Stimulated activated CD8-positive, alpha-beta memory T cell treated with anti-CD3 and anti-CD28 coated beads, Interleukin-2, amount 100 ng/mL, for 1 hour (primary cell): ENCODE measurements around the gene ITGBL1.

Source experiments
- DNase-seq, 2 donors: peaks; one replicate each; pipeline ENCODE4 v3.0.0-alpha.2; 2020; ENCODE audit warnings: low read depth in 2 of 2

The ITGBL1 gene

DNA sequence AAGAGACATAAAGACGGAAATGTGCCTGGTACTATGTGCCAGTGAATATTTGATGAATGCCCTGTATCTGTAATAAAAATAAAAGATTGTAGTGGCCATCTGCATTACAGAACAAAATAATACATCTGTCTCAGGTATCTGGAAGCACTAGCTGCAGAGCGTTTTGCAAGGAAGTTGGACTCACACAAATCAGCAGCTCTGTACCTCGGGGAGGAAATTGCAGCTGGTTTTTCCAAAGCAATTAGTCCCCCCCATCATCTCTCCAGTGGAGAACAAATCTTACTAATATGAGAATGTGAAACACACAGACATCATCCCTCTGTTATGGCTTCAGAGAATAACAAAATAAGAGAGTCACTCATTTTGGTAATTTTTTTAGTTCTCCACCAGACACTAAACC lies 245.3 kb downstream of the ITGBL1 start:
- no peak for DNase-seq

DNA sequence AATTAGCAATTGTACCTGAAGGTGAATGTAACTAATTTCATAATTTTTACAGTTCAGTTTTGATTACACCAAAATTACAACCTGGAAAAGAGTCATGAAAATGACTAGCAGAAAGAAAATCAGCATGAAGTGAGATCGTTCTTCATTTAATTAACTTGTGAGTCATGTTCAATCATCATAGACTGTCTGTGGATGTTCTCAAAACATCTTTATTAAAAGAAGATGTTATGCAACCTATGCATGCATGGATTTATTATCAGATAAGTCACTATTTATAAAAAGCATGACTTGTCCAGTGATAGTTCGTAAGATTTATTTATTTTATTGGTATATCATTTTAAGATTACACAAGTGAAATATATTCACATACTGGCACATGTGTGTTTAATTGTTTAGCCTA lies 245.9 kb downstream of the ITGBL1 start:
- no peak for DNase-seq

DNA sequence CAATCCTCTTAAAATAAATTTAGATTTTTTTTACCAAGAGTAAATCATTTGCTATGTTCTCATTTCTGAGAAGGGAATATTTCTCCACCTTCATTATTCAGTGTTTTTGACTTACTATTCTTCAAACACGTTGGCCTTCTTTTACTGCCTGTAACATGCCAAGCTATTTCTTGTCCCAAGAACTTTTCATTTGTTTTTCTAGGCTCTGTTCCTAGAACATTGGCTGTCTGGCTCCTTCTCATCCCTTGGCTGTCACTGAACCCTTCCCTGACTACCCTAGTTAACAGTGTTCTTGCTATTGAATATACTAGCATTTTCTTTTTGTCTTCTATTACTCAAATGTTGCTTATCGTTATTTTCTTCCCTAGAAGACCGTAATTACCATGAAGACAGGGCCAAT lies 248.1 kb downstream of the ITGBL1 start:
- no peak for DNase-seq

DNA sequence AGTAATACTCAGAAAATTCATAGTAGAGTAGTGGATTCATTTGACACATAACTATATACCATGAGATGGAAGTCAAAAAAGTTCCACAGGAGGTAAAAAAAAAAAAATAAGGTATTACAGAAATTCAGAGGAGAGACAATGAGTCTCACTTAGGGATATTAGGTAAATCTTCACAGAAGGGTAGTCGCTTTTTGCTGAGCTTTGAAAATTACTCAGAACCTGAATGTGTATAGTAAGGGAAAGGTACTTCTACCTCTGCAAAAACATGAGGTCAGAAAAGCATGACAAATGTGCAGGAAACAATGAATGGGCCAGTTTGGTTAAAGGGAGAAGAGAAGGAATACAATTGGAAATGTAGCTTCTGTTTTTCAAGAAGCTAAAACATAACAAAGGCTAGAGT lies 250.6 kb downstream of the ITGBL1 start:
- no peak for DNase-seq

DNA sequence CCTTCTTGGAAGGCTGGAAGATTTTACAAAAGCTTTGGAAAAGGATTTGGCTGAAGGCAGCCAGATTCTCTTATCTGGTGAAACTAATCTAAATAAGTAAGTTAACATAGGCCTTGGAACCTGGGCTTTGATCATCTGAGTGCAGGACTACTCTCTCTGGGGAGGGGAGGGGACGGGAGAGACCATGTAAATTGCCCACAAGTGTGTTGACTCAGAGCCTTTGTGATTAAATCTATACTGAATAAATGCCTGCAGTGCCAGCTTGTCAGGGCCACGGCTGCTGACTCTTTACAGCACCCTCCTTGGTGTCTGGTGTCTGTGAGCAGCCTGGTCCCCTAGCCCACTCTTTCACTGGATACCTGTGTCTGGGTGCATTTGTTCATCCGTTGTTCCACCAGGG lies 251.4 kb downstream of the ITGBL1 start:
- no peak for DNase-seq

DNA sequence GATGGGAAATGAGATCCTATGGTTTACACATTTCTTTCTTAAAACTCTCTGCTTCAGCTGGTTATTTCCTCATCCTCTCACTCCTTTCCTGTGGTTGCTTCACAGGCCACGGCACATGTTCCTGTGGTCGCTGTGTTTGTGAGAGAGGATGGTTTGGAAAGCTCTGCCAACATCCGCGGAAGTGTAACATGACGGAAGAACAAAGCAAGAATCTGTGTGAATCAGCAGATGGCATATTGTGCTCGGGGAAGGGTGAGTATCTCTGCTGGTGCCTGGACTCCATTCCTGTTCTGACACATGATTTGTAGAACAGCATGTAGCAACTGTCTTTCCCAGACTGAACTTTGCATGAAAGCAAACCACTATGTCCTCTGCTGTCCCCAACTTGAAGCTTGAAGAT lies 254.2 kb downstream of the ITGBL1 start:
- no peak for DNase-seq

DNA sequence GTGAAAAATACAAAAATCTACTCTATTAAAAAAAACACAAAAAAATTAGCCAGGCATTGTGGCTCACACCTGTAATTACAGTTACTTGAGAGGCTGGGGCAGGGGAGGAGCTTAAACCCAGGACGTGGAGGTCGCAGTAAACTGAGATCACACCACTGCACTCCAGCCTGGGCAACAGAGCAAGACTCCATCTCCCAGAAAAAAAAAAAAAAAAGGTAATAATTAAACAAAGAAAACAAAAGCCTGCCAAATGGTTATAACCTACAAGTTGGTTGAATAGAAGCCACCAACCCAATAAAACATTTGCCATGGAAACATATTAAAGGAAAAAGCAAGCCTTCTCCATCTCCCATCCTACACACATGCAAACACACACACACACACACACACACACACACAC lies 255.2 kb downstream of the ITGBL1 start:
- DNase-seq: no peak

DNA sequence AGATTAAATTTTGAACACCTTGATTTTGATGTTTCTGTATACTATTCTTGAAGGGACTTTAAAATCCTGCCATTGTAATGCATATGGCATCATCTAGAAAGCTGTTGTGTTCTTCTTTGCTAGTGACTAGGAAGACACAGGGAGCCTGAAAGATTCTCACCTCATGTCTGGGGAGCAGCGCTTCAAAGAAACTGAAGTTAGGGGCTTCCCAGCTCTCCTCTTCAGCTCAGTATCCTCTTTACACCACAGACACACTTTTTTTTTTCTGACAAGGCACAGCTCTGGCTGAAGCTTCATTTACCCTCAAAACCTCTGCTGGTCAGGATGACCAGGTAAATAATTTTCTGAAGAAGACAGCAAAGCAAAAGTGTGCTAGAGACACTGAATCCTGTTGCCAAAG lies 255.6 kb downstream of the ITGBL1 start:
- no peak for DNase-seq

DNA sequence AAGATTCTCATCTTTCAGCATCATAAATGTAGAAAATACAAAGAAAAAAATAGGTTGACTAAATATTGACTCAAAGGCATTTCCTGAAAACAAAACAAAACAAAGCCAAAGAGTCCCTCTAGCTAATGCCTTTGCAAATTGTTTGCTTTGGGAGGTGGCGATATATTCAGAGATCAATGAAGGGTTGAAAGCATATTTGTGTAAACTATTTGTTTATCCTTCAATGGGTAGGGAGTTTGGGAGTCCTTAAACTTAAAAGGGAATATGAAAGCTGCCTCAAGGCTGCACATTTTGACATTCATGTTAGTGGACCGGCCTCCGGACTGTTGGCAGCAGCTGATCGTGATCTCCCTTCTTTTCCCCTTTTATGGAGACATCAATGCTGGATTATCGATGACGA lies 257.5 kb downstream of the ITGBL1 start:
- no peak for DNase-seq

DNA sequence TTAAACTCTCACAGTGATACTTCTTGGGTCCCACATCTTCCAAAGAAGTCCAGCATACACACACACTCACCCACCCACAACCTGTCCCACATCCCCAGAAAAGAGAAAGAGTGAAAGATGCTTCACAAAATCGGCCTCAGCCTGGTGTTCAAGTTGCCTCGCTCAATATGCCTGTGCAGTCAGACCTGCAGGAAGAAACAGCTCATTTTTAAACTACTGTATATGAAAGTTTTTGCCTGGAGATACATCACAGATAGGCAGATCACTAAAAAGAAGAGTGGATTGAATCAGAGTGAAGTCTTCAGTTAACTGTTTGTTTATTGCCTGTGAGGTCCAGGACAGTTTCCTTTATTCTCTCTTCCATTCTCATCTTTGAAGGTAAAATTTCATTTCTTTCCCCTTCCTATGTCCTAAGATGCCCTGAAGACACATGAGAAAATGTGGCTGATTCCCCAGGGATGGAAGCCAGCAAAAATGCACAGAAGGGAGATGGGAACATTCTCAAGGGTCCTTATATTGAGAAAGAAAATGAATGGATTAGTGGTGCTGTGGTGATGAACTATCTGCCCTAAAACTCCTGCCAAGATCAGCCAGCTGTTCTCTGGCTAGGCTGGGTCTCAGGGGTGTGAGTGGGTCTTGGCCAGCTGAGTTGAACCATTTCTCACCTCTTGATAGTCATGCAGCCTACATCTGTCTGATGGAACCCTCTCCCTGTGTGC lies 259.0 kb downstream of the ITGBL1 start:
- no peak for DNase-seq

DNA sequence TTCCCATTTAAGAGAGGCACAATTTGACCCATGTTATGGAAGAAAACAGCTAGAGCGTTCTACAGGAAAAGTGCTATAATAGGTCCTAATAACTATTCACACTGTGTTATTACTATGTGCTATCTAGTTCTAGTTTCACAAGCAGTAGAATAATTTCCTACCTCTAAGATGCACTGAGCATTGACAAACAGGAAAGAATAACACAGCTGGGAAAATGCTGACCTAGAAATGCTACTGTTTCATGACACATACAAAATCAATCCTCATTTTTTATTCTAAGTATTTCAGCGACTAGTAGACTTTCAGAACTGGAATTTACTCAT lies 259.5 kb downstream of the ITGBL1 start:
- DNase-seq: no peak

DNA sequence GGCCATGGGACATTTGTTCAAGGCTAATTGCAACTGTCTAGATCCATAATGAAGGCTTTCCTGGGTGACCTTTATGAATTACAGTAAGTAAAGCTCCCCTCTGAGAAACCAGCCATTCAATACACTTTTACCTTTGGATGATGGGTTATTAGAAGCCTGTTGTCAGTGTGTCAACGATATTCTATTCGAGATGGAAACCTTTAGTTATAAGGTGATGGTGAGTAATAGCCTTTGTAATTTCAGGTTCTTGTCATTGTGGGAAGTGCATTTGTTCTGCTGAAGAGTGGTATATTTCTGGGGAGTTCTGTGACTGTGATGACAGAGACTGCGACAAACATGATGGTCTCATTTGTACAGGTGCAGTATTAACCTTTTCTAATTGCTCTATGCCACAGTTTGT lies 261.7 kb downstream of the ITGBL1 start:
- DNase-seq: no peak

DNA sequence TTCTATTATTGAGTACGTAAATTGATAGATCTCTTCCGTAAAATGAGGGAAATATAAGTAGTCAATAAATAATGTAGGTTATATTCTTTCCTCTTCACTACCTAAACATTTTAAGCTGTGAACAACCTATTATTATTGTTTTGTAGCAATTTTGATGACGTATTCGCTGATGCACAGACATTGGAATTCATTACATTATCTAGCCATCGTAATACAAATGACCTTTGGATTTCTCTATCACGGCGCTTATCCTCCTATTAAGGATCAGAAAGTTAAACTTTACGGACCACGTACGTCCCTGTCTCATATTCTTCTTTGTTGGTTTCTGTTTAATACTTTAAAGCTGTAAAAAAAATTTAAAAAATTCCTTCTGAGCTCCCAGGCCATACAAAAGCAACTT lies 264.9 kb downstream of the ITGBL1 start:
- no peak for DNase-seq

DNA sequence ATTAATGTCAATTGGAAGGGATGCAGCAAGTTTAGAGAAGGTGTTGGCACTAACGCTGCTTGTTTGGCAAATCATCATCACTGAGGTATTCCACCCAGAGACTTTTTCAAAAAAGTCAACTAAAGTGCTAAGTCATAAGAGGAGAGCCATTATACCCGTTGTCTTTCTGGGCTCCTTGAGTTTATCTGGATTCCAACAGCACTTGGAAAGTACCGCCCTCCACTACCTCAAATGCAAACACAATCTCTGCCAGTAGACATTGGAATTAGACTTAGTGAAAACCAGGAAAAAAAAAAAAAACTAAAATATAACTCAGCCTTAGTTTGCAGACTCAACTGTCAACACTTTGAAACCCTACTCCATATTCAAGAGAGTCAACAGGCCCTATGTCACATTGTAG lies 266.0 kb downstream of the ITGBL1 start:
- DNase-seq: no peak

DNA sequence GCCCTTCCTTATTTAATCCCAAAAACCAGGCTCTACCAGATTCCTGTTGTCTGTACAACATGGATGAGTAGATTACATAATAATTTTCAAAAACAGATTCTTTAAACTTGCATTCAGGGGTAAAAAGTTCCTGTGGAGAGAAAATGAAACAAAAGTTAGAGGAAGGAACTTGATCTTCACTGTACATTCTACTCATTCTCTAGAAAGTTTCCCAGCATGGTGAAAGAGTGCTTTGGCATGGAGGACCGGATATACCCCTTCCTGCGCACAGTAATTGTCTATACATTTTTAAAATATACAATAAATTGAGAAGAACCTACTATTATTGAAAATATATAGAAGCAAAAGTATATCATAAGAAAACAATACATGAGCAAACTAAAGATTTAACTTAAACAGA lies 274.2 kb downstream of the ITGBL1 start:
- no peak for DNase-seq

DNA sequence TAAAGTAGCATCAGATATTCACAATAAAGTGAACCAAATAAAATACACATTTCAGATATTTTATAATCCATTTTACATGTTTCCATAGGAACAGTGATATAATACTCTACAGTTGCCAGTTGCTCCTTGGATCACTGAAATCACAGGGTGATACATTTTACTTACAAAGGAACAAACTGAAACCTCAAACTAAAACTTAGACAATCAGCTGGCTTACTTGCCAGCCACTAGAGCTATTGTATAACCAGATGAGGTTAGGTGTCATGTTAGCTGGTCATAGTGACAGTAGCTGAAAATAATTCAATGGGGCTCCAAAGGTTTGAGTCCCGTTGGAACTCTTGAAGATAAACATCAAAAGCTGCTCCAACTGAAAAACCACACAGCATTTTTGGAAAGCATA lies 274.6 kb downstream of the ITGBL1 start:
- no peak for DNase-seq

DNA sequence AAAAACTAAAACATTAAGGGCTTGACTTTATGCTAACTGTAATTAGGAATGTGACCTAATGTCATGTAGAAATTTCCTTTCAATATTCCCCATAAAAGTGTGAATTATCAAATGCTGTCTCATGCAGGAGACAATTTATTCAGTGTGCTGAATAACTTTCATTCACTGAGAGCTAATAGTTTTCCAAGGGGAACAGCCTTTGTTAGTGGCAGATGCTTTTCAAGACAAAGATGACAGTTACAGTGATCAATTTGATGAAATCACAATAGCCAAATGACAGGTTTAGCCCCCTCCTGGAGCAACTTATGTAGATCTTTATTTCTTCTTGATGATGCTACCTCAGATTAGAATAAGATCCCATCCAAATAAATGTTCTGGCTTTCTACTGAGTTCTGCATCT lies 275.5 kb downstream of the ITGBL1 start:
- DNase-seq: no peak

DNA sequence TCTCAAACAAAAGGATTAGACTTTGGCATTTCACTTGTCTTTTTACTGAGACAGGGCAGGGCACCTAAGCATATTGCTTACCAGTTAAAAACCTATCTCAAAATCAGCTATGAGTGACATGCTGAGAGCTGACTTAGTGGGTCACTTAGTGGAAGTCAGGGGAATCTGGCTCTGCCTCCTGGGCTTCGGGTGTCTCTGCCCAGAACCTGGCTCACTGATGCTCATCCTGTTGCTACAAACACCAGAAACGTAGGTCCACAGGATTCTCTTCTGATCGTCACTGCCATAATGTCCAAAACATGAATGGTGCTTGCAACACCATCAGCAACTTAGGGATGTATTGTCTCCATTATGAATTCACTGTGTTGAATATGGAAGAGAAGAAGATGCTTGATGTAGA lies 276.1 kb downstream of the ITGBL1 start:
- no peak for DNase-seq

DNA sequence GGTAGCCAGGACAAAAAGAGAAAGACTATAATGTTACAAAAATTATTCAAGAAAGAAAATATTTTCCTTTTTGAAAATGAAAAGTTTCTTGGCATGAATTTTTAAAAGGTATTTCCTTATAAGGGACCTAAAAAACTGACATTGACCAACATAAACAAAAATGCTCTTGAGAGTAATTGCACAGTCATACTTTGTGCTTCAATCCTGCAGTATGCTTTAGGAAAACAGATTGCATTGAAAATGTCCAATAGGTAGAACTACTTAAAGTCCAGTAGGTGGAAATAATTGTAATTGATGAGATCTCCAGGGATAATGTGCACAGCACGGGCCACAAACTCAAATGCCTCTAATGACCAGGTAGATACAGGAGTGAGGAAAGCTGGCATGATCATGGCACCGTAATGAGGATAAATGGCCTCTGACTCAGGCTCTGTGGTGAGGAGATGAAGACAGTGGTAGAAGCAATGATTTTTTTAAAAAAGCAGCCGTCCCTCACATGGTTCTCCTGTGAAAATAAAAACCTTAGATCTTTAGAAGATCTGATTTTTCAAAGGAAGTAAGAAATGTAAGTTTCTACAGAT lies 278.0 kb downstream of the ITGBL1 start:
- DNase-seq: no peak

DNA sequence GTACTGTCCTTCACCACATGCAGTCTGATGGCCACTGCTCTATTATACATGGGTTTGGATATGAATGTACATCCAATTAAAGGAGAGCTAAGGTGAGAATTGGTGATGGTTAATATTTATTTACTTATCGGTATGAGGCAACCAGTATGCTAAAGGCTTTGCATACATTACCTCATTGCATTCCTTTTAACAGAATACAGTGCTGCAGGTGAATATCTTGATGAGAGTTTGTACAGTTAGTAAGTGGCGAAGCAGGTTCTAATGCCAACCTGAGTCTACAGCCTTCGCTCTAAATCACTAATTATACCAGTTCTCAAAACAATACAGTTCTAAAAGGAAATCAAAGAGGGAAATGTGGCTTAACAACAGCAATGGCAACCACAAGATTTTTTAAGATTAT lies 284.1 kb downstream of the ITGBL1 start:
- no peak for DNase-seq

DNA sequence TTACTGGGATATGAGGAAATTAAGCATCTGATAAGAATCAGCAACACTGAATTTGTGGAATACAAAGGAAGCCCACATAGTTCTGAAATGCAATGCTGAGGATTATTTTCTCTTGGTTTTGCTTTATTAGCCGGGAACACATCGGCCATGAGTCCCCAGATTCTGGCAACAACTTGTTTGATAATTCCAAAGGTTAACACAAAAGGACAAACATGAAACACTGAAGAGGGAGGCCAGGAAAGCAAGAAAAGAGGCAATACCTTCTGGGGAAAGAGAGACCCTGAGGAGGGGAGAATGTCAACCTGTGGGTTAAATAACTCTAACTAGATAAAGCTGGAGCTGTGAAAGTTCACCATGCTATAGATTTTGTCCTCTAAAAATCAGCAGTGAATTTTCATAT lies 285.9 kb downstream of the ITGBL1 start:
- DNase-seq: no peak

DNA sequence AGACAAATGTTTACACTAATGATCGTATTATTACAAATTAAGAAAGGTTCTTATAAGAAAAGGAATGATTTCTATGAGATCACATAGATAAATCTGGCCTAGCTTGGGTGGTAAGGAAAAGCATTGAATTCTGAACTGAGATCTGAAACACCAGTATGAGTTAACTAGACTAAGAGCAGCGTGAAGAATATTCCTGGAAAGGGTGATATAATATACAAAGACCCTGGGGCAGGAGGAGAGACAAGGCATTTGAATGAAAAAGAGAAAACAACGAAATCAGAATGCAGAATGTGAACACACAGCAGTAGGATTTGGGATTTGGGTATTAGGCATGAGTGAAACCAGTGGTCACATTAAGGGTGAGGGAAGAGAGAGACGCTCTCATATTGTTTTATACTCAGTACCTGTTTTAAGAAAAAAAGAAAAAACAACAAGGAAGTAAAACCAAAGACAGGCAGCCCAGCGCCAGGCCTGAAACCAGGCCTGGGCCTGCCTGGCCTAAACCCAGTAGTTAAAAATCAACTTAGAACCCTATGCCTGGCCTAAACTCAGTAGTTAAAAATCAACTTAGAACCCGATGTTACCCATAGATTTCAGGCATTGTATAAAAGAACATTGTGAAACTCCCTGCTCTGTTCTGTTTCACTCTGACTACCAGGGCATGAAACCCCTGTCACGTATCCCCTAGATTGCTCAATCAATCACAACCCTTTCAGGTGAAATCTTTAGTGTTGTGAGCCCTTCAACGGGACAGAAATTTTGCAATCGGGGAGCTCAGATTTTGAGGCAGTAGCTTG lies 287.1 kb downstream of the ITGBL1 start:
- no peak for DNase-seq

DNA sequence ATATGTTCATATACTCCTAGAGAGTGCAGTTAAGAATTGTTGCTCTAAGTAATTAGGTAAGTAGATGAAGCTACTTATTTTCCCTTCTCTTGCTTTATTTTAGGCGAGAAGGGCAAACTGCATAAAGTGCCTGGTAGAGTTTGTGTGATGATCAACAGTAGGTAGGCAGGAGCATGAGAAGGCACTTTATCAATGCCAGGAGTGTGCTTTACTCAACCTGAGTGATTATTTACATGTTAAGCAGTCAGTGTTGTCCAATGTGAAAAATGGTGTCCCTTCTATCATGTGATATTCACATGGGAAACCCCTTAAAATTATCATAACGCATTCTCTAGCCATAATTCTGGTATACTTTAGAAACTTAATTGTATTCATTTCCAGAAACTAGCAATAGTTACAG lies 294.0 kb downstream of the ITGBL1 start:
- DNase-seq: no peak
